NOMO-1 treated with dmso at 0.1 percent for 144 hours (cell line): Measurements from ENCODE around the gene DYNC2LI1.

Experiments
- DNase-seq: peaks from one replicate; lab custom pipeline; 2025; ENCODE audit not compliant: unreplicated experiment; lab: John Stamatoyannopoulos, UW

The DYNC2LI1 gene

GRCh38 chr2:43762286-43762685 lies 11.6 kb upstream of the DYNC2LI1 start:
- no peak for DNase-seq

GRCh38 chr2:43763091-43763490 lies 10.7 kb upstream of the DYNC2LI1 start:
- no peak for DNase-seq

GRCh38 chr2:43764086-43764705 lies 9.6 kb upstream of the DYNC2LI1 start:
- no peak for DNase-seq

GRCh38 chr2:43766006-43766405 lies 7.8 kb upstream of the DYNC2LI1 start:
- no peak for DNase-seq

GRCh38 chr2:43774617-43775016 lies 778 bp downstream of the DYNC2LI1 start:
- DNase-seq = no peak

GRCh38 chr2:43776324-43776723 lies 2.5 kb downstream of the DYNC2LI1 start:
- no peak for DNase-seq

- no peak for DNase-seq
Measured at GRCh38 chr2:43777306-43777926, 3.6 kb downstream of the DYNC2LI1 start.

DNA sequence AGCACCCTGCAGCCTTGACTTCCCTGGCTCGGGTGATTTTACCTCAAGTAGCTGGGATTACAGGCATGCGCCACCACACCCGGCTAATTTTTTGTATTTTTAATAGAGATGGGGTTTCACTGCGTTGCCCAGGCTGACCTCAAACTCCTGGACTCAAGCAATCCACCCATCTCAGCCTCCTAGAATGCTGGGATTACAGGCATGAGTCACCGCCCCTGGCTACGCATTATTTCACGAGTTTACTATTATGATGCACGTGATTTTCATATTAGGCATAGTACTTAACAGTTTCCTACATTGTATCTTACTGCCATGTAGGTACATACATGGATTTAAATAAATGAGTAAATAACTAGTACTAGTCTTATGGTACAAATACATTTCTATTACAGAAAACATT lies 4.4 kb downstream of the DYNC2LI1 start:
- DNase-seq = no peak

GRCh38 chr2:43787895-43788294 lies 14.1 kb downstream of the DYNC2LI1 start:
- no peak for DNase-seq

GRCh38 chr2:43788646-43789045 lies 14.8 kb downstream of the DYNC2LI1 start:
- no peak for DNase-seq

DNA sequence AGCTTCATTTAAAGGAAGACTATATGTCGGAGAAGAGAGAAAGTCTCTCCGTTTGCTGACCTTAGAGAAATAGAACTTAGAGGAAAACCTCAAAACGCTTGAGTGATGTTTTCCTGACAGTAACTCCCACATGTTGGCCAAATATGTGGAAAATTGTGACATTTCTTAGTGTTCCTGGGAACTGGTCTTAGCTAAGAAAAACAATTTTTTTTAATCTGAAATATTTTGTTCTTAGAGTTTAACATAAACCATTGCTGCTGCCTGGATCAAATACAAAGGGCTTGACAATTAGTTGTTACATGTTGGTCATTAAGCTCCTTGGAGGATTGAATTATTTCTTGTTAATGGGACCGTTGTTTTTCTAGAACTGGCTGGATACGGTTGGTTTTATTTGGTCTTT lies 16.3 kb downstream of the DYNC2LI1 start:
- no peak for DNase-seq

- no peak for DNase-seq
Measured at GRCh38 chr2:43791035-43791765, 17.4 kb downstream of the DYNC2LI1 start.

DNA sequence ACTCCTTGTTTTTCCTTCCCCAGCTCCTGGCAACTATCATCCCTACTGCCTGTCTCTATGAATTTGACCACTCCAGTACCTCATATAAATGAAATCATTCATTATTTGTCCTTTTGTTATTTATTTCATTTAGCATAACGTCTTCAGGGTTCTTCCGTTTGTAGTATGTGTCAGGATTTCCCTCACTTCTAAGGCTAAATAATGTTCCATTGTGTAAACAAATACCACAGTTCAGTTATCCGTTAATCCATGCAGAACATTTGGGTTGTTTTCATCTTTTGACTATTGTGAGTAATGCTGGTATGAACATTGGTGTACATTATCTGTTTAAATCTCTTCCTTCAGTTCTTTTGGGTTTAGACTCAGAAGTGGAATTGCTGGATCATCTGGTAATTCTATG lies 18.8 kb downstream of the DYNC2LI1 start:
- DNase-seq = no peak

DNA sequence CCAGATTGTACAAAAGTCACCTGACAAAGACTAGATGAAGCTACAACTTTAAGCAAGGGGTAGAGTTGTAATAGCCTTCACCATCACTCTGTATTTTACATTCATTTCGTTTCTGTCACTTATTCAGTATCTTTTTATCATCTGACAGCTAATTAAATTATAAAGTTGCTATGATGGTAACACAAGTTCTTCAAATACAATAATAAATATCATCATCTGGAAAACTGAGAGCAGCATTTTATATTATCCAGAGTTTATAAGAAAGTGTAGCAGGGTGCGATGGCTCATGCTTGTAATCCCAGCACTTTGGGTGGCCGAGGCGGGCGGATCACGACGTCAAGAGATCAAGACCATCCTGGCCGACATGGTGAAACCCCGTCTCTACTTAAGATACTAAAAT lies 21.1 kb downstream of the DYNC2LI1 start:
- DNase-seq = no peak

DNA sequence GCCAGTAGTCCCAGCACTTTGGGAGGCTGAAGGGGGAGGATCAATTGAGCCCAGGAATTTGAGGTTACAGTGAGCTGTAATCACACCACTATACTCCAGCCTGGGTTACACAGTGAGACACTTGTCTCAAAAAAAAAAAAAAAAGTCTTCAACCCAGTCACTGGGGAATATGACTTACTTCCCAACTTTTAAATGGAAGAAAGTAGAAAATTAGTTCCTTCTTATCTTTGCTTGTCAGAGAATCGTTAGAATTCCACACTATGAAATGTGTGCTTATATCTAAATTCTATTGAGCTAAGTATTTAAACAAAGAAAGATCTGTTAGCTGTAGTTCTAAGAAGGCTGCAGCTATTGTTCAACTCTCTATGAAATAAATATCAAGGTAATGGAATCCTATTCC lies 22.4 kb downstream of the DYNC2LI1 start:
- DNase-seq = no peak

GRCh38 chr2:43798300-43798699 lies 24.5 kb downstream of the DYNC2LI1 start:
- no peak for DNase-seq

DNA sequence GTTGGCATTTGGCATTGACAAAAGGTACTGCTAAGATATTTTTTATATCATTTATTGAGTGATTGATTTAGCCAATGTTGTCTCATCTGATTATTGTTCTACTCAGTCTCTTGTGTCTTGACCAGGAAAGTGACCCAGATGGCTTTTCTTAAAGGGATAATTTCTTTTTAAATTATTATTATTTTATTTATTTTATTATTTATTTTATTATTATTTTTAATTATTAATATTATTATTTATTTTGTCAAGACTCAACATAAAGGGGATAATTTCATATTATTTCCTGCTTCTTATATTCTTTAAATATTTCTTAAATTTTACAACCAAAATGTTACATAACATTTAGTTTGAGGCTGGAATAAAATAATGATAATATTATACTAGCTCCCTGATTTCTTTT lies 27.1 kb downstream of the DYNC2LI1 start:
- no peak for DNase-seq

DNA sequence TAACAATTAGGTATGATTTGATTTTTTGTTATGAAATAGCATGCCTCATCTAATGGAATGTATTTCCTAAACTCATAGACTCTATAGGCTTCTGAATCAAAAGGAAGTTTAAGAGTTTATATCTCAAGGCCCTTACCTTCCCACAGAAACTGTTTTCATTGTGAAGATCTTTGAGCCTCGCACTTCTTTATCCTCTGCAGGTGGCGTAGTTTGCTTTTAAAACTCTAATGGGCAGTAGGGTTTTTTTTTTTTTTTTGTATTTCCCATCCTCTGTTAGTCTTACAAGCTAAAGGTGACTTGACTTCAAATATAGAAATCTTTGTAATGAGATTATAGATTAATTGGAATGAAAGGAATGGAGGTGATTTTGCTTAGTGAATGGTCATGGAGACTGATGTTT lies 28.3 kb downstream of the DYNC2LI1 start:
- no peak for DNase-seq

- no peak for DNase-seq
Measured at GRCh38 chr2:43803113-43803512, 29.3 kb downstream of the DYNC2LI1 start.

GRCh38 chr2:43806719-43807031 lies 32.8 kb downstream of the DYNC2LI1 start:
- no peak for DNase-seq

DNA sequence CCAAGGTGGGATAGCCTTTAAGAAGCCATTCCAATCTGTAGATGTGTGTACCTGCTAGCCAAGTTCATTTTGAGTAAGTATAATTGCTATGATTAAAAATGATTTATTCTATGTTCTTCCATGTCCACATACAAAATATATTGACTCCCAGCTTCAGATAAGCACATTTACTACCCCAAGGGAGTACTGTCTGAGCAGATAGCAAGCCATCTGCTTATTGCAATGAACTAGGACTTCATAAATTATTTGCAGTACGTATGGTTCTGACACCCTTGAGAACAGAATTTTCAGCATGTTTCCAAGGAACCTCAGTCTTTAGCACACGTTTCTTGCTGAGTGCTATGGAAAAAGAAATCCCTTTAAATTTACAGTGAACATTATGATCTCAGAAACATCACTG lies 36.6 kb downstream of the DYNC2LI1 start:
- no peak for DNase-seq

GRCh38 chr2:43810888-43811287 lies 37.0 kb downstream of the DYNC2LI1 start:
- DNase-seq = no peak

DNA sequence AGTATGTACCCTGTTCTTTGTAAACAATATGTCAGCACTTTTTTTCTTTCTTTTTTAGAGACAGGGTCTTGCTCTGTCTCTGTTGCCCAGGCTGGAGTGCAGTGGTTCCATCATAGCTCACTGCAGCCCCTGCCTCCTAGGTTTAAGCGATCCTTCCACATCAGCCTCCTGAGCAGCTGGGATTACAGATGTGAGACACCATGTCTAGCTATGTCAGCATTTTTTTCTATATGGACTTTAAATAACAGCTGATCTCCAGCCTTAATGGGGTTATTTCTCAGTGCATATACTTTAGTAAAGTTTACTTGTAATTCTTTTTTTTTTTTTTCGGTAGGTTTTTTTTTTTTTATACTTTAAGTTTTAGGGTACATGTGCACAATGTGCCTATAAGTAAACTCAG lies 38.2 kb downstream of the DYNC2LI1 start:
- no peak for DNase-seq
